ENCODE measurements around the gene SNRNP27. TPM values are rescaled to one million over a fixed set of nuclear protein-coding genes. Genes with fewer than 3 reads are reported as not detected.

SNRNP27 gene
- total RNA-seq, 1 donor from 2014 or later = 84.1 TPM

DNA sequence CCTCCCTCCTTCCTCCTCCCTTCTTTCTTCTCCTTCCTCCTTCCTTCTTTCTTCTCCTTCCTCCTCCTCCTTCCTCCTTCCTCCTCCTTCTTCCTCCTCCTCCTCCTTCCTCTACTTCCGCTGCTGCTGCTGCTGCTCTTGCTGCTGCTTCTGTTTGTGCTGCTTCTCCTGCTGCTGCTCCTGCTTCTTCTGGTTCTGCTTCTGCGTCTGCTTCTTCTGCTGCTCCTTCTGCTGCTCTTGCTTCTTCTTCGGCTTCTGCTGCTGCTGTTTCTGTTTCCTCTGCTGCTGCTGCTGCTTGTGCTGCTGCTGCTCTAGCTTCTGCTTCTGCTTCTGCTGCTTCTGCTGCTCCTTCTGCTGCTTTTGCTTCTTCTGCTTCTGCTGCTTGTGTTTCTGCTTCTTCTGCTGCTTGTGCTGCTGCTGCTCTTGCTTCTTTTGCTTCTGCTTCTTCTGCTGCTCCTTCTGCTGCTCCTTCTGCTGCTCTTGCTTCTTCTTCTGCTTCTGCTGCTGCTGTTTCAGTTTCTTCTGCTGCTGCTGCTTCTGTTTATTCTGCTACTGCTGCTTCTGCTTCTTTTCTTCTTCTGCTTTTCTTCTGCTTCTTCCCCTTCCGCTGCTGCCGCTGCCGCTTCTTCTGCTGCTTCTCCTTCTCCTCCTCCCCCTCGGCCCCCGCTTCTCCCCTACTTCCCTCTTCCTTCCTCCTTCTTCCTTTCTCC, 8.6 kb downstream of the SNRNP27 start:
- Histone ChIP-seq H3K27me3 (ENCODE audit: control insufficient read depth, insufficient read depth, low read length) (no peaks in the 10 kb centered on the region), H3K4me3 (ENCODE audit: low read depth, low read length) (no peak overlapping the region), H3K36me3 (ENCODE audit: control insufficient read depth, insufficient read depth, low read length) (peaks cover 2% of the 10 kb centered on the region)
- DNase-seq (ENCODE audit: low read depth) = no peak
- TF ChIP-seq, protein P1, sequence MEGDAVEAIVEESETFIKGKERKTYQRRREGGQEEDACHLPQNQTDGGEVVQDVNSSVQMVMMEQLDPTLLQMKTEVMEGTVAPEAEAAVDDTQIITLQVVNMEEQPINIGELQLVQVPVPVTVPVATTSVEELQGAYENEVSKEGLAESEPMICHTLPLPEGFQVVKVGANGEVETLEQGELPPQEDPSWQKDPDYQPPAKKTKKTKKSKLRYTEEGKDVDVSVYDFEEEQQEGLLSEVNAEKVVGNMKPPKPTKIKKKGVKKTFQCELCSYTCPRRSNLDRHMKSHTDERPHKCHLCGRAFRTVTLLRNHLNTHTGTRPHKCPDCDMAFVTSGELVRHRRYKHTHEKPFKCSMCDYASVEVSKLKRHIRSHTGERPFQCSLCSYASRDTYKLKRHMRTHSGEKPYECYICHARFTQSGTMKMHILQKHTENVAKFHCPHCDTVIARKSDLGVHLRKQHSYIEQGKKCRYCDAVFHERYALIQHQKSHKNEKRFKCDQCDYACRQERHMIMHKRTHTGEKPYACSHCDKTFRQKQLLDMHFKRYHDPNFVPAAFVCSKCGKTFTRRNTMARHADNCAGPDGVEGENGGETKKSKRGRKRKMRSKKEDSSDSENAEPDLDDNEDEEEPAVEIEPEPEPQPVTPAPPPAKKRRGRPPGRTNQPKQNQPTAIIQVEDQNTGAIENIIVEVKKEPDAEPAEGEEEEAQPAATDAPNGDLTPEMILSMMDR (IDR thresholded peaks at IDR 0.05; ENCODE audit: insufficient read depth, low read length, poor library complexity, severe bottlenecking) = no peak

DNA sequence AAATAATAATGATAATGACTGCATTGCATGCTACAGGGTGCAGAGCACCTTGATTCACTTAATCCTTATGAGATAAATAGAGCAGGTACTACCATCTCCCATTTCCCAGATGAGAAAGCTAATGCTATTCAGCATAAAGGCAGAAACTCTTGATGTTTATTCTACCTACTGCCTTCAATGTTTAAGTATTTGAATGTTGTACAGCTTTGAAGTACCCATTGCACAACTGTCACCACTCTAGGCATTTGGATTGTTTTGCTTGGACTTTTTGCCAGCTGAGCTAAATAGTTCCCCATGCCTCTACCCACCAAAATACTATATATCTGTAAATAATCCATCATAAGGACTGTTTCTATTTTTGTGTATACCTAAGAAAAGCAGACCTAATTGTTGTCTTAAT, 13.5 kb downstream of the SNRNP27 start:
- H3K27me3 ChIP-seq (ENCODE audit: control insufficient read depth, insufficient read depth, low read length) = no peaks in the 10 kb centered on the region
- peaks cover 1% of the 10 kb centered on the region for H3K36me3 ChIP-seq (ENCODE audit: control insufficient read depth, insufficient read depth, low read length)
- no peak overlapping the region for H3K4me3 ChIP-seq (ENCODE audit: low read depth, low read length)
- TF ChIP-seq, protein P1 (IDR thresholded peaks at IDR 0.05; ENCODE audit: insufficient read depth, low read length, poor library complexity, severe bottlenecking) = no peak
- no peak for DNase-seq (ENCODE audit: low read depth)

DNA sequence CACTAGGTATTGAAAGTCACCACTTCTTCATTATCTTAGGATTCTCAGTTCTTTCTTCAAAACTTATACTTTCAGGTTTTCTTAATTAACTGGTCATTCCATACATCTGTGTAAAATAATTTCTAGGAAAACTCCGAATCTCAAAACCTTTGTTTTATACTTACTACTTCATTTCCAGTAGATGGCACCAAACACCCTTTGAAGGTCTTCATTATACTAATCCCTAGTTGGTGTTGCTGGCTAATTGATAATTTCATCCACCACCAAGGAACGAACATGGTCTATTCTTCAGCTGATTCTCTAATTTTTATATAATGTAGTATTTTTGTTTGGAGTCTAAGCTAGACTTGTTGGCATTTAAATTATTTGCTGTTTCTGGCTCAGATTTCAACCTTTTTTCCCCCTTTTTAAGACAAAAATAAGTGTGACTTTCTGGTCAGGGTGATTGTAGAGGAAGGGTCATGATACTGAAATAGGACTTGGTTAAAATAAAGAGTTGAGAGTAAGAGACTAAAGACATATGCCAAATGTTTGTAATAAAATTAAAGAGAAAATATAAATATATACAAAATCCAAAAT, 18.3 kb downstream of the SNRNP27 start:
- no peaks in the 10 kb centered on the region for H3K27me3 ChIP-seq (ENCODE audit: control insufficient read depth, insufficient read depth, low read length)
- no peak for DNase-seq (ENCODE audit: low read depth)
- TF ChIP-seq, protein P1 (IDR thresholded peaks at IDR 0.05; ENCODE audit: insufficient read depth, low read length, poor library complexity, severe bottlenecking) = peak; percentile 32
- no peak overlapping the region for H3K4me3 ChIP-seq (ENCODE audit: low read depth, low read length)
- peaks cover 1% of the 10 kb centered on the region for H3K36me3 ChIP-seq (ENCODE audit: control insufficient read depth, insufficient read depth, low read length)

DNA sequence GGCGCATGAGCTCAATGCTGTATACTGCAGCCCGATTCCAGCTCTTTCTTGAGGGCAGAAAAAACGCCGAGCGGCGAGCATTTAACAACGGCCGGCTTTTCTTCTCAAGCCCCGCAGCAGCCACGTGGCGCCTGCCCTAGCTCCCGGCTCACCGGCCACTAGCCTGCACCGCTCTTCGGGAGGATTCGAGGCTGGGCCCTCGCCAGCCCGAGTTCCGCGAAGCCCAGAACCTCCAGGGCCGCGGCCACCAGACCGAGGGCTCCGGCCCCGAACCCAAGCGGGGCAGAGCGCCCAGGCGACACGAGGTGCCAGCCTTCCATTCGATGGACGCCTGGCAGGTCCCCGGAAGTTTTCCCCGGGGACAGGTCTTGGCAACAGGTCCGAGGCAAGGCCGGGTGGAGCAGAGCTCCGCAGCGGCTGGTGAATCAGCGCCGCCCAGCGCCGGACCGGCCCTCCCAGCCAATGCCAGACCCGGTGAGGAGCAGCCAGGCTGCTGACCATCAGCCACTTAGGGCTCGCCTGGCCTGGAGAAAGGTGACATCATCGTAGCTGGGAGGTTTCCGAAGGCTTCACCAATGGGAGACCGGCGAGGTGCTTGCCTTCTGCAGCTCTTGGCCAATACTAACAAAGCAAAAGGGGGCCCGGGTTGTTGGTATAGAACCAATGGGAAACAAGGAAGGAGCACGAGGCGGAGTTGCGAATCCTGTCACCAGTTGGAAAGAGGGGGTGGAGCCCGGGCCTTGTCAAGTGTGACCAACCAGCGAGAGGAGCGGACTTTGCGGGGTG, 20.6 kb downstream of the SNRNP27 start:
- Histone ChIP-seq H3K36me3 (ENCODE audit: control insufficient read depth, insufficient read depth, low read length) (no peaks in the 10 kb centered on the region), H3K27me3 (ENCODE audit: control insufficient read depth, insufficient read depth, low read length) (no peaks in the 10 kb centered on the region), H3K4me3 (ENCODE audit: low read depth, low read length) (peak overlapping the region; percentile 59)
- peak; percentile 100 for DNase-seq (ENCODE audit: low read depth)
- TF ChIP-seq, protein P1 (IDR thresholded peaks at IDR 0.05; ENCODE audit: insufficient read depth, low read length, poor library complexity, severe bottlenecking) = peak; percentile 18

DNA sequence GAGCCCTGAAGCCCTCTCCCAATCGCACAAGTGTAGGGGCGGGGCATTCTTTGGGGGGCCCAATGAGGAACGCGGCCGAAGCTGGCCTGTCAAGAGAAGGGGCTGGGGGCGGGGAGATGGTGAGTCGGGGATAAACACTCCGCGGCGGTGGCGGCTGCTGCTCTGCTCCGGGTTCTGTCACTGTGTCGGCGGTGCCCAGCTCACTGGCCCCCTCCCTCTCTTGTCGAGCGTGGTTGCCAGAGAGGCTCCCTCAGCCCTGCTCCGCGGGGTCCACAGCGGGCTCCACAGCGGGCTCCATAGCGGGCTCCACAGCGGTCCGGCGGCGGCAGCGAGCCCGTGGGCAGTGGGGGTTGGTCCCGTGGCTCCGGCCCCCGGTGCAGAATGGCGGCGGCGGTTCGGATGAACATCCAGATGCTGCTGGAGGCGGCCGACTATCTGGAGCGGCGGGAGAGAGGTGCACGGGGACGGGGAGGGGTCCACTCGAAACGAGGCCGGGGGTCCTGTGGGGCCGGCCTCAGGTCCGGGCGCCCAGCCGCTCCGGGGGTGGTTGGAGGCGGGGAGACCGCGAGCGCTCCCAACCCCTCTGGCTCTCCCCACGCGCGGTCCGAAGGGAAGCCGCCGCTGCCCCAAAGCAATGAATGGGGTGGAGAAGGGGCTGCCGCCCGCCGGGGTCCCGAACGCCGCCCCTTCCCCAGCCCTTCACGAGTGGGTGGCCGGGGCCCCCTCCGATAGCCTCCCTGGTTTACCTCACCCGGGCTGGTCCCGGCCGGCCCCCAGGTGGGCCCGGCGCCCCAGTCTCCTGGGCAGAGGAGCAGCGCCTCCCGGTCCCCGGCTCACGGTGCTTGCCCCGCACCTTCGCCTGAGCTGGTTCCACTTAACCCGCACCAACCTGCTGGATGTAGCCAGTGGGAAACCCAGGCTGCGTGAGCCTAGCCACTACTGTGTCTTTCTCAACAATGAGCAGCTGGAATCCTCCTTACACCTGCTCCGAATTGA, 21.5 kb downstream of the SNRNP27 start, which contains the start of gene MXD1:
Gene MXD1, plus strand, starts transcription at position 160 of the 996 bp plus-strand sequence. Its CDS starts 222 bp downstream, at position 382.
- H3K27me3 ChIP-seq (ENCODE audit: control insufficient read depth, insufficient read depth, low read length) = no peaks in the 10 kb centered on the region
- H3K4me3 ChIP-seq (ENCODE audit: low read depth, low read length) = peak within 1 kb of the TSS; percentile 85
- H3K36me3 ChIP-seq (ENCODE audit: control insufficient read depth, insufficient read depth, low read length) = no peaks in the 10 kb centered on the region
- no peak for DNase-seq (ENCODE audit: low read depth)
- TF ChIP-seq, protein P1 (IDR thresholded peaks at IDR 0.05; ENCODE audit: insufficient read depth, low read length, poor library complexity, severe bottlenecking) = no peak

All from kidney epithelial cell (primary cell).